GM23338 (cell line): ENCODE results near the gene ESR2. TPM values are rescaled to one million over a fixed set of nuclear protein-coding genes. Genes with fewer than 3 reads are reported as not detected.

Experiments
- ATAC-seq: fragments of 200-7000 bp; cut with Tn5 transposase; 3 replicates; pipeline ENCODE4 v1.9.1; 2020
- DNase-seq: peaks from one replicate; pipeline ENCODE4 v3.0.0-alpha.2; 2015; ENCODE audit warnings: low spot score
- H2AFZ ChIP-seq: fragments of 200-600 bp; sonication (generic); 2 replicates; pipeline ENCODE4 v1.8.0; 2016; ENCODE audit warnings: antibody characterized with exemption, mild to moderate bottlenecking, moderate library complexity
- H3F3A ChIP-seq: fragments of 200-600 bp; sonication (generic); replicated peaks from 2 replicates; pipeline ENCODE4 v1.8.0; 2017; ENCODE audit warnings: antibody characterized with exemption, mixed run types, low read depth
- H3K27ac ChIP-seq: fragments of 200-600 bp; sonication (generic); 2 replicates; pipeline ENCODE4 v1.6.1; 2016; ENCODE audit warnings: low read depth
- H3K27me3 ChIP-seq: fragments of 200-600 bp; sonication (generic); 2 replicates; pipeline ENCODE4 v1.8.0; 2016; ENCODE audit warnings: mild to moderate bottlenecking, mixed run types, moderate library complexity; ENCODE audit not compliant: insufficient read depth
- H3K36me3 ChIP-seq: fragments of 200-600 bp; sonication (generic); 2 replicates; pipeline ENCODE4 v1.8.0; 2016; ENCODE audit warnings: mild to moderate bottlenecking; ENCODE audit not compliant: insufficient read depth
- H3K4me1 ChIP-seq: fragments of 200-600 bp; sonication (generic); 2 replicates; pipeline ENCODE4 v1.8.0; 2016; ENCODE audit warnings: mild to moderate bottlenecking, moderate library complexity; ENCODE audit not compliant: insufficient read depth
- H3K4me2 ChIP-seq: fragments of 200-600 bp; sonication (generic); 2 replicates; pipeline ENCODE4 v1.7.1; 2017; ENCODE audit warnings: mixed run types
- H3K4me3 ChIP-seq: fragments of 200-600 bp; sonication (generic); 2 replicates; pipeline ENCODE4 v1.6.1; 2016; ENCODE audit warnings: mixed run types
- H3K79me2 ChIP-seq: fragments of 200-600 bp; sonication (generic); replicated peaks from 2 replicates; pipeline ENCODE4 v1.8.0; 2017; ENCODE audit warnings: mild to moderate bottlenecking; ENCODE audit not compliant: insufficient read depth
- H3K9me2 ChIP-seq: fragments of 200-600 bp; sonication (generic); 2 replicates; pipeline ENCODE4 v1.8.0; 2017; ENCODE audit not compliant: insufficient read depth
- H4K20me1 ChIP-seq: fragments of 200-600 bp; sonication (generic); replicated peaks from 2 replicates; pipeline ENCODE4 v1.8.0; 2017; ENCODE audit warnings: mild to moderate bottlenecking; ENCODE audit not compliant: insufficient read depth
- H3K27ac Mint-ChIP-seq: 2 replicates; pipeline ENCODE4 v1.8.0; 2020; ENCODE audit warnings: inconsistent platforms, mild to moderate bottlenecking, moderate library complexity, mixed read lengths
- H3K27me3 Mint-ChIP-seq: 3 replicates; pipeline ENCODE4 v1.8.0; 2022; ENCODE audit warnings: low read depth, mild to moderate bottlenecking, moderate library complexity, mixed read lengths, inconsistent platforms; ENCODE audit not compliant: insufficient read depth, poor library complexity
- H3K36me3 Mint-ChIP-seq: 3 replicates; pipeline ENCODE4 v1.8.0; 2021; ENCODE audit warnings: low read depth, mild to moderate bottlenecking, inconsistent platforms, moderate library complexity, mixed read lengths
- H3K4me1 Mint-ChIP-seq: 3 replicates; pipeline ENCODE4 v1.8.0; 2020; ENCODE audit warnings: mild to moderate bottlenecking, inconsistent platforms, mixed read lengths
- H3K4me3 Mint-ChIP-seq: 3 replicates; pipeline ENCODE4 v1.8.0; 2021; ENCODE audit warnings: moderate library complexity, mild to moderate bottlenecking, inconsistent platforms, mixed read lengths
- H3K9me3 Mint-ChIP-seq: 3 replicates; pipeline ENCODE4 v1.8.0; 2020; ENCODE audit warnings: moderate library complexity, mild to moderate bottlenecking, inconsistent platforms, mixed read lengths
- CREB1 ChIP-seq: fragments of 250-450 bp; sonication (Bioruptor Pico); IDR thresholded peaks from 2 replicates; pipeline ENCODE4 v1.5.0; 2020; ENCODE audit warnings: low read depth, mild to moderate bottlenecking, moderate library complexity
- ETS1 ChIP-seq: IDR thresholded peaks from 2 replicates; pipeline ENCODE4 v1.6.1; 2016; ENCODE audit warnings: antibody characterized with exemption
- EZH2 ChIP-seq: fragments of 200-600 bp; sonication (generic); IDR thresholded peaks from one replicate; pipeline ENCODE4 v1.8.0; 2017; ENCODE audit warnings: antibody characterized with exemption, mild to moderate bottlenecking, low read depth; ENCODE audit not compliant: unreplicated experiment
- EZH2phosphoT487 ChIP-seq: fragments of 200-600 bp; sonication (generic); IDR thresholded peaks from one replicate; pipeline ENCODE4 v1.8.1; 2018; ENCODE audit warnings: antibody characterized with exemption; ENCODE audit not compliant: unreplicated experiment
- JUNB ChIP-seq: IDR thresholded peaks from one replicate; pipeline ENCODE4 v1.6.1; 2016; ENCODE audit warnings: antibody characterized with exemption; ENCODE audit not compliant: unreplicated experiment
- NANOG ChIP-seq: IDR thresholded peaks from 2 replicates; pipeline ENCODE4 v1.6.1; 2016; ENCODE audit warnings: antibody characterized with exemption, borderline replicate concordance
- POLR2AphosphoS5 ChIP-seq: IDR thresholded peaks from 2 replicates; pipeline ENCODE4 v1.6.1; 2016; ENCODE audit warnings: antibody characterized with exemption, low read depth
- REST ChIP-seq: IDR thresholded peaks from one replicate; pipeline ENCODE4 v1.6.1; 2018; ENCODE audit warnings: antibody characterized with exemption; ENCODE audit not compliant: unreplicated experiment
- STAT1 ChIP-seq: IDR thresholded peaks from one replicate; pipeline ENCODE4 v1.6.1; 2016; ENCODE audit warnings: antibody characterized with exemption; ENCODE audit not compliant: unreplicated experiment
- ZNF114 ChIP-seq: fragments of 250-450 bp; sonication (Bioruptor Pico); IDR thresholded peaks from 2 replicates; pipeline ENCODE4 v1.5.0; 2020; ENCODE audit warnings: mild to moderate bottlenecking, moderate library complexity
- ZNF331 ChIP-seq: fragments of 250-450 bp; sonication (Bioruptor Pico); IDR thresholded peaks from 2 replicates; pipeline ENCODE4 v1.5.0; 2020; ENCODE audit warnings: low read depth, mild to moderate bottlenecking, moderate library complexity
- ZNF462 ChIP-seq: fragments of 250-450 bp; sonication (Bioruptor Pico); IDR thresholded peaks from 2 replicates; pipeline ENCODE4 v1.5.0; 2020; ENCODE audit warnings: mild to moderate bottlenecking, moderate library complexity
- polyA plus RNA-seq: library from polyadenylated mRNA; unstranded; fragments of >200 nt; fragmentation: Nextera tagmentation; extraction: Ambion mirVana; gene quantifications from 2 replicates; pipeline ENCODE4 v1.2.1, GENCODE V29; 2016
- total RNA-seq: library from RNA; depleted of rRNA; stranded (reverse); fragments of >200 nt; shearing (Covaris generic); gene quantifications from 2 replicates; pipeline ENCODE4 v1.2.3, GENCODE V29; 2014

Gene ESR2
- total and polyA plus RNA-seq, 2 experiments from 2014 or later, result 0.58 to 0.59 TPM

- no peaks in the 10 kb centered on the region for H3K79me2 ChIP-seq
- H3K4me1 ChIP-seq, result 0 out of 2 replicates have a peak, but pooled peaks cover 2% of the 10 kb centered on the region
- no peaks in the 10 kb centered on the region for H3K9me2 ChIP-seq
- H3K9me3 Mint-ChIP-seq, result no peaks in the 10 kb centered on the region
- H3K27ac ChIP-seq, result no peak overlapping the region
- H3K4me3 ChIP-seq, result no peak overlapping the region
- no peaks in the 10 kb centered on the region for H3K27me3 Mint-ChIP-seq
- H3F3A ChIP-seq, result no peaks in the 10 kb centered on the region
- H3K4me3 Mint-ChIP-seq, result no peak overlapping the region
- H3K36me3 Mint-ChIP-seq, result no peaks in the 10 kb centered on the region; the same call in 2 of the 3 replicates
- no peak for ATAC-seq
- peaks cover 16% of the 10 kb centered on the region for H3K4me1 Mint-ChIP-seq
- no peak overlapping the region for H3K4me2 ChIP-seq
- H3K36me3 ChIP-seq, result no peaks in the 10 kb centered on the region
- H3K27me3 ChIP-seq, result no peaks in the 10 kb centered on the region
- H4K20me1 ChIP-seq, result no peaks in the 10 kb centered on the region
- TF ChIP-seq EZH2phosphoT487 (no peak), ETS1 (no peak), ZNF114 (CRISPR knock-in tag) (no peak), JUNB (no peak), REST (no peak), CREB1 (CRISPR knock-in tag) (no peak), ZNF462 (CRISPR knock-in tag) (no peak), STAT1 (no peak), NANOG (no peak), EZH2 (no peak), POLR2AphosphoS5 (no peak), ZNF331 (CRISPR knock-in tag) (no peak)
- no peak for DNase-seq
- H3K27ac Mint-ChIP-seq, result no peak overlapping the region; the same call in 1 of the 2 replicates
- H2AFZ ChIP-seq, result no peak overlapping the region
Measured at GRCh38 chr14:64109819-64110554, 184.2 kb downstream of the ESR2 start.
